Measurements from ENCODE around the gene IL25.

The IL25 gene

GRCh38 chr14:23366426-23366921 is 6.1 kb upstream of the IL25 start:
- no peaks in the 10 kb centered on the region for H3K4me1 ChIP-seq (ENCODE audit: low read depth, poor library complexity, severe bottlenecking)
- H3K27me3 ChIP-seq (ENCODE audit: insufficient read depth, low read depth), result no peaks in the 10 kb centered on the region; the same call in 1 of the 2 replicates
- no peaks in the 10 kb centered on the region for H3K36me3 ChIP-seq (ENCODE audit: insufficient read depth)
- no peak overlapping the region for H3K27ac ChIP-seq
- H2AFZ ChIP-seq (ENCODE audit: low read depth), result no peak overlapping the region
- H3K4me3 ChIP-seq (IDR thresholded peaks at IDR 0.05; ENCODE audit: insufficient read depth, low read depth, low read length), result no peak overlapping the region
- no peaks in the 10 kb centered on the region for H4K20me1 ChIP-seq (ENCODE audit: insufficient read depth)
- H3K4me2 ChIP-seq, result no peak overlapping the region
- H3K9ac ChIP-seq, result no peak overlapping the region
- no peaks in the 10 kb centered on the region for H3K79me2 ChIP-seq (ENCODE audit: insufficient read depth, low read depth)
- TF ChIP-seq CTCF (conservative IDR thresholded peaks at IDR 0.05; ENCODE audit: low read depth, low read length), result no peak

DNA sequence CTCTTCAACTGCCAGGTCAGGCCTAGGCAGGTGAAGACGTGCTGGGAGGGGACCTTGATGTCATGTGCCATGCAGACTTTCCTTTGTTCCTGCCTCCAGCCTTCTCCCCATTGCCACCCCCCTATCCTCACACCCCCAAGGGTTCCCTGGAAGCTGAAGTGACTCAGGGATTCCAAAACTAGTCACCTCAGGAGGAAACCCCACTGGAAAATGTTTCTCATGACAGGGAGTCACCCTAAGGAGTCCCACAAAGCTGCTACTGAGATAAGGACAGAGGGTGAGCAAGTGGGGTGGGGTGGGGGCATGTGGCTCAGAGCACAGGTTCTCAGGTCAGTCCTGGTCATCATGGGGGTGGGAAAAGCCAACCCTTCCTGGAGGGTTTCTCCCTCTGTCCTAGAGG is 2.4 kb upstream of the IL25 start:
- H3K4me1 ChIP-seq (ENCODE audit: low read depth, poor library complexity, severe bottlenecking), result no peaks in the 10 kb centered on the region
- TF ChIP-seq CTCF (conservative IDR thresholded peaks at IDR 0.05; ENCODE audit: low read depth, low read length), result no peak
- H3K27ac ChIP-seq, result no peak overlapping the region

DNA sequence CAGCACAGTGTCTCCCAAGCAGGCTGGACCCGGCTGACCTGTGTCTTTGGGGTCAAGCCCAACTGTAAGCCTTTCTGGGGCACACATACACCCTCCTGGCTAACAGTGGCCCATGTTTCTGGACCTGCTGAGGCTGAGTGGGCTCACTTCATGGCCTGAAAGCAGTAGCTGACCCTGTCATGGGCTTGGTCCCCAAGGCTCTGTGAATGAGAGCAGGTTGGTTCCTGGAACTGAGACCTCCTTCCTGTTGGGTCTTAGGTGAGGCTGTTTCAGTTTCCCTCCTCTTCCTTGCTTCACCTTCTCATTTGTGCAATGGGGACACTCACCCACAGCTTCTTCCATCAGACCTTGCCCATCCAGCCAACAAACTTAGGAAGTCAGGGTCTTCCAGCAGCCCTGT is 744 bp upstream of the IL25 start:
- Histone ChIP-seq H3K4me3 (IDR thresholded peaks at IDR 0.05; ENCODE audit: insufficient read depth, low read depth, low read length) (no peak overlapping the region), H3K9ac (no peak overlapping the region), H3K4me1 (ENCODE audit: low read depth, poor library complexity, severe bottlenecking) (no peaks in the 10 kb centered on the region), H3K79me2 (ENCODE audit: insufficient read depth, low read depth) (no peaks in the 10 kb centered on the region), H2AFZ (ENCODE audit: low read depth) (no peak overlapping the region), H3K27me3 (ENCODE audit: insufficient read depth, low read depth) (no peaks in the 10 kb centered on the region; the same call in 1 of the 2 replicates), H3K36me3 (ENCODE audit: insufficient read depth) (no peaks in the 10 kb centered on the region), H3K27ac (no peak overlapping the region), H3K4me2 (no peak overlapping the region), H4K20me1 (ENCODE audit: insufficient read depth) (no peaks in the 10 kb centered on the region)
- TF ChIP-seq CTCF (conservative IDR thresholded peaks at IDR 0.05; ENCODE audit: low read depth, low read length), result no peak

More for the DNA sequence above, 2.4 kb upstream of the IL25 start:
- no peak overlapping the region for H3K9ac ChIP-seq
- H3K36me3 ChIP-seq (ENCODE audit: insufficient read depth), result no peaks in the 10 kb centered on the region
- H3K4me2 ChIP-seq, result no peak overlapping the region
- H4K20me1 ChIP-seq (ENCODE audit: insufficient read depth), result no peaks in the 10 kb centered on the region
- H3K27me3 ChIP-seq (ENCODE audit: insufficient read depth, low read depth), result no peaks in the 10 kb centered on the region; the same call in 1 of the 2 replicates
- H2AFZ ChIP-seq (ENCODE audit: low read depth), result no peak overlapping the region
- H3K4me3 ChIP-seq (IDR thresholded peaks at IDR 0.05; ENCODE audit: insufficient read depth, low read depth, low read length), result no peak overlapping the region
- H3K79me2 ChIP-seq (ENCODE audit: insufficient read depth, low read depth), result no peaks in the 10 kb centered on the region

GRCh38 chr14:23373041-23373440 is 432 bp downstream of the IL25 start:
- Histone ChIP-seq H3K27me3 (ENCODE audit: insufficient read depth, low read depth) (no peaks in the 10 kb centered on the region; the same call in 1 of the 2 replicates), H3K79me2 (ENCODE audit: insufficient read depth, low read depth) (no peaks in the 10 kb centered on the region), H3K4me1 (ENCODE audit: low read depth, poor library complexity, severe bottlenecking) (no peaks in the 10 kb centered on the region), H4K20me1 (ENCODE audit: insufficient read depth) (no peaks in the 10 kb centered on the region), H3K4me3 (IDR thresholded peaks at IDR 0.05; ENCODE audit: insufficient read depth, low read depth, low read length) (no peak overlapping the region), H3K9ac (no peak overlapping the region), H3K27ac (no peak overlapping the region), H3K4me2 (no peak overlapping the region), H2AFZ (ENCODE audit: low read depth) (no peak overlapping the region), H3K36me3 (ENCODE audit: insufficient read depth) (no peaks in the 10 kb centered on the region)
- no peak for TF ChIP-seq CTCF (conservative IDR thresholded peaks at IDR 0.05; ENCODE audit: low read depth, low read length)
